Activated CD4-positive, alpha-beta T cell treated with anti-CD3 and anti-CD28 coated beads, Interleukin-2, amount 10 ng/mL, durations not matched to agents 7 days and 5 days (primary cell): ENCODE results near the gene PDHX. TPM values are rescaled to one million over a fixed set of nuclear protein-coding genes. Genes with fewer than 3 reads are reported as not detected.

ENCODE experiments used
- CTCF ChIA-PET: fragments of 350-600 bp; sonication (Branson Sonifier 250); formaldehyde crosslinking; loops from one replicate; lab custom pipeline; 2021; ENCODE audit warnings: antibody characterized with exemption; lab: Charles Lee
- POLR2A ChIA-PET: fragments of 350-600 bp; sonication (Branson Sonifier 250); formaldehyde crosslinking; loops from one replicate; lab custom pipeline; 2021; ENCODE audit warnings: antibody characterized with exemption; lab: Charles Lee
- DNase-seq: peaks from one replicate; pipeline ENCODE4 v3.0.0-alpha.2; 2020
- H3K27ac Mint-ChIP-seq: one replicate; pipeline ENCODE4 v1.8.0; 2021; ENCODE audit warnings: mild to moderate bottlenecking, moderate library complexity, mixed read lengths
- H3K27me3 Mint-ChIP-seq: one replicate; pipeline ENCODE4 v1.8.0; 2021; ENCODE audit warnings: mixed read lengths
- H3K36me3 Mint-ChIP-seq: one replicate; pipeline ENCODE4 v1.8.0; 2021; ENCODE audit warnings: low read depth, mixed read lengths
- H3K4me1 Mint-ChIP-seq: one replicate; pipeline ENCODE4 v1.8.0; 2021; ENCODE audit warnings: mixed read lengths
- H3K4me3 Mint-ChIP-seq: one replicate; pipeline ENCODE4 v1.8.0; 2021; ENCODE audit warnings: mild to moderate bottlenecking, moderate library complexity, mixed read lengths
- H3K9me3 Mint-ChIP-seq: one replicate; pipeline ENCODE4 v1.8.0; 2021; ENCODE audit warnings: mixed read lengths
- total RNA-seq, 2 experiments: library from RNA; stranded (reverse); gene quantifications; one replicate each; pipeline ENCODE4 v1.2.3, GENCODE V29; 2021

PDHX gene
- total RNA-seq, 2 experiments from 2014 or later, result 25.3 to 27.7 TPM

- Mint-ChIP-seq H3K36me3 (peaks cover 14% of the 10 kb centered on the region), H3K4me3 (no peak overlapping the region), H3K27me3 (no peaks in the 10 kb centered on the region), H3K9me3 (peaks cover 4% of the 10 kb centered on the region), H3K27ac (no peak overlapping the region), H3K4me1 (peaks cover 18% of the 10 kb centered on the region)
- POLR2A ChIA-PET, result no interaction called here
- no peak for DNase-seq
- CTCF ChIA-PET, result interaction anchor here (1.4 kb wide), 1 partner anchor 10 kb away, joined by 3 read pairs; no protein-coding TSS in a partner anchor
Measured at GRCh38 chr11:34940026-34940677, 23.7 kb downstream of the PDHX start.

- ChIA-PET POLR2A (no interaction called here), CTCF (interaction anchor here (1.4 kb wide), 1 partner anchor 12 kb away, joined by 3 read pairs; no protein-coding TSS in a partner anchor)
- no peak overlapping the region for H3K27ac Mint-ChIP-seq
- no peak overlapping the region for H3K4me3 Mint-ChIP-seq
- H3K36me3 Mint-ChIP-seq, result peaks cover 15% of the 10 kb centered on the region
- H3K27me3 Mint-ChIP-seq, result no peaks in the 10 kb centered on the region
- DNase-seq, result no peak
- H3K9me3 Mint-ChIP-seq, result peaks cover 9% of the 10 kb centered on the region
- peaks cover 13% of the 10 kb centered on the region for H3K4me1 Mint-ChIP-seq
Measured at GRCh38 chr11:34941688-34942087, 25.3 kb downstream of the PDHX start.

- ChIA-PET CTCF (no interaction called here), POLR2A (no interaction called here)
- Mint-ChIP-seq H3K4me1 (peaks cover 2% of the 10 kb centered on the region), H3K9me3 (peaks cover 9% of the 10 kb centered on the region), H3K27ac (no peak overlapping the region), H3K36me3 (peaks cover 15% of the 10 kb centered on the region), H3K27me3 (no peaks in the 10 kb centered on the region), H3K4me3 (no peak overlapping the region)
- no peak for DNase-seq
Measured at GRCh38 chr11:34944692-34945091, 28.3 kb downstream of the PDHX start.

GRCh38 chr11:34948696-34949095 is 32.3 kb downstream of the PDHX start:
- no peak for DNase-seq
- ChIA-PET POLR2A (no interaction called here), CTCF (no interaction called here)
- Mint-ChIP-seq H3K9me3 (peaks cover 9% of the 10 kb centered on the region), H3K27ac (no peak overlapping the region), H3K4me1 (peaks cover 2% of the 10 kb centered on the region), H3K27me3 (no peaks in the 10 kb centered on the region), H3K4me3 (no peak overlapping the region), H3K36me3 (peaks cover 25% of the 10 kb centered on the region)

- no peak for DNase-seq
- no peak overlapping the region for H3K4me3 Mint-ChIP-seq
- H3K4me1 Mint-ChIP-seq, result no peaks in the 10 kb centered on the region
- no peaks in the 10 kb centered on the region for H3K27me3 Mint-ChIP-seq
- H3K27ac Mint-ChIP-seq, result no peak overlapping the region
- POLR2A ChIA-PET, result no interaction called here
- CTCF ChIA-PET, result no interaction called here
- H3K9me3 Mint-ChIP-seq, result no peaks in the 10 kb centered on the region
- peaks cover 16% of the 10 kb centered on the region for H3K36me3 Mint-ChIP-seq
Measured at GRCh38 chr11:34953955-34954354, 37.5 kb downstream of the PDHX start.

GRCh38 chr11:34957206-34957605 is 40.8 kb downstream of the PDHX start:
- CTCF ChIA-PET, result interaction anchor here (0.7 kb wide), 1 partner anchor 58 kb away, joined by 3 read pairs; no protein-coding TSS in a partner anchor
- H3K36me3 Mint-ChIP-seq, result peaks cover 9% of the 10 kb centered on the region
- no peak overlapping the region for H3K4me3 Mint-ChIP-seq

GRCh38 chr11:34957606-34958005 is 41.2 kb downstream of the PDHX start:
- no peak overlapping the region for H3K27ac Mint-ChIP-seq
- peaks cover 9% of the 10 kb centered on the region for H3K36me3 Mint-ChIP-seq
- ChIA-PET CTCF (no interaction called here), POLR2A (interaction anchor here (0.7 kb wide), 1 partner anchor 219 kb away, joined by 3 read pairs; no protein-coding TSS in a partner anchor)
- H3K4me3 Mint-ChIP-seq, result no peak overlapping the region
- H3K4me1 Mint-ChIP-seq, result no peaks in the 10 kb centered on the region
- no peaks in the 10 kb centered on the region for H3K27me3 Mint-ChIP-seq
- no peaks in the 10 kb centered on the region for H3K9me3 Mint-ChIP-seq
- DNase-seq, result no peak

More at GRCh38 chr11:34957206-34957605, 40.8 kb downstream of the PDHX start:
- Mint-ChIP-seq H3K27me3 (no peaks in the 10 kb centered on the region), H3K27ac (no peak overlapping the region), H3K9me3 (no peaks in the 10 kb centered on the region), H3K4me1 (no peaks in the 10 kb centered on the region)
- POLR2A ChIA-PET, result interaction anchor here (0.7 kb wide), 1 partner anchor 220 kb away, joined by 3 read pairs; no protein-coding TSS in a partner anchor
- no peak for DNase-seq

- H3K27ac Mint-ChIP-seq, result no peak overlapping the region
- H3K27me3 Mint-ChIP-seq, result no peaks in the 10 kb centered on the region
- no peak overlapping the region for H3K4me3 Mint-ChIP-seq
- H3K4me1 Mint-ChIP-seq, result no peaks in the 10 kb centered on the region
- ChIA-PET POLR2A (interaction anchor here (0.7 kb wide), 1 partner anchor 44 kb away, joined by 3 read pairs; no protein-coding TSS in a partner anchor), CTCF (no interaction called here)
- DNase-seq, result no peak
- no peaks in the 10 kb centered on the region for H3K9me3 Mint-ChIP-seq
- H3K36me3 Mint-ChIP-seq, result peaks cover 5% of the 10 kb centered on the region
Measured at GRCh38 chr11:34959770-34960169, 43.4 kb downstream of the PDHX start.

GRCh38 chr11:34960277-34960676 is 43.9 kb downstream of the PDHX start:
- peaks cover 5% of the 10 kb centered on the region for H3K36me3 Mint-ChIP-seq
- H3K27me3 Mint-ChIP-seq, result no peaks in the 10 kb centered on the region
- ChIA-PET POLR2A (interaction anchor here (0.7 kb wide), 1 partner anchor 45 kb away, joined by 3 read pairs; no protein-coding TSS in a partner anchor), CTCF (no interaction called here)
- no peak for DNase-seq
- H3K27ac Mint-ChIP-seq, result no peak overlapping the region
- H3K4me3 Mint-ChIP-seq, result no peak overlapping the region
- H3K4me1 Mint-ChIP-seq, result no peaks in the 10 kb centered on the region
- no peaks in the 10 kb centered on the region for H3K9me3 Mint-ChIP-seq

GRCh38 chr11:34962034-34962433 is 45.6 kb downstream of the PDHX start:
- Mint-ChIP-seq H3K27me3 (no peaks in the 10 kb centered on the region), H3K9me3 (no peaks in the 10 kb centered on the region), H3K4me3 (no peak overlapping the region), H3K4me1 (no peaks in the 10 kb centered on the region), H3K27ac (no peak overlapping the region), H3K36me3 (peaks cover 11% of the 10 kb centered on the region)
- ChIA-PET POLR2A (no interaction called here), CTCF (no interaction called here)
- DNase-seq, result no peak

GRCh38 chr11:34963351-34963750 is 46.9 kb downstream of the PDHX start:
- Mint-ChIP-seq H3K9me3 (no peaks in the 10 kb centered on the region), H3K27ac (no peak overlapping the region), H3K36me3 (peaks cover 16% of the 10 kb centered on the region), H3K4me1 (no peaks in the 10 kb centered on the region), H3K27me3 (no peaks in the 10 kb centered on the region), H3K4me3 (no peak overlapping the region)
- CTCF ChIA-PET, result no interaction called here
- DNase-seq, result no peak
- POLR2A ChIA-PET, result no interaction called here

- Mint-ChIP-seq H3K27me3 (no peaks in the 10 kb centered on the region), H3K4me1 (no peaks in the 10 kb centered on the region), H3K9me3 (no peaks in the 10 kb centered on the region), H3K27ac (no peak overlapping the region), H3K36me3 (peaks cover 18% of the 10 kb centered on the region), H3K4me3 (no peak overlapping the region)
- DNase-seq, result no peak
- ChIA-PET POLR2A (no interaction called here), CTCF (interaction anchor here (0.6 kb wide), 1 partner anchor 1731 kb away, joined by 3 read pairs; no protein-coding TSS in a partner anchor)
Measured at GRCh38 chr11:34964610-34965331, 48.4 kb downstream of the PDHX start.

GRCh38 chr11:34968862-34969261 is 52.4 kb downstream of the PDHX start:
- H3K36me3 Mint-ChIP-seq, result peaks cover 38% of the 10 kb centered on the region
- ChIA-PET CTCF (no interaction called here), POLR2A (no interaction called here)

More at GRCh38 chr11:34968862-34969261, 52.4 kb downstream of the PDHX start:
- Mint-ChIP-seq H3K27ac (no peak overlapping the region), H3K4me3 (no peak overlapping the region), H3K27me3 (no peaks in the 10 kb centered on the region), H3K4me1 (peaks cover 5% of the 10 kb centered on the region), H3K9me3 (no peaks in the 10 kb centered on the region)
- no peak for DNase-seq
